MM.1S (cell line): ENCODE measurements around the gene ZNF136.

Source experiments
- DNase-seq: peaks from one replicate; pipeline ENCODE4 v3.0.0-alpha.2; 2015
- H2AFZ ChIP-seq: fragments of 300-600 bp; sonication (generic); 2 replicates; pipeline ENCODE4 v1.6.0; 2016; ENCODE audit warnings: antibody characterized with exemption, low read length
- H3F3A ChIP-seq: fragments of 300-600 bp; sonication (generic); 2 replicates; pipeline ENCODE4 v1.6.1; 2016; ENCODE audit warnings: mild to moderate bottlenecking, antibody characterized with exemption, low read length, moderate library complexity, mixed read lengths; ENCODE audit not compliant: insufficient read depth
- H3K27ac ChIP-seq: fragments of 300-600 bp; sonication (generic); 2 replicates; pipeline ENCODE4 v1.5.1; 2016; ENCODE audit warnings: mild to moderate bottlenecking, low read length
- H3K27me3 ChIP-seq: fragments of 300-600 bp; sonication (generic); replicated peaks from 2 replicates; pipeline ENCODE4 v1.6.0; 2016; ENCODE audit warnings: low read length; ENCODE audit not compliant: insufficient read depth
- H3K36me3 ChIP-seq: fragments of 300-600 bp; sonication (generic); replicated peaks from 2 replicates; pipeline ENCODE4 v1.6.1; 2016; ENCODE audit warnings: mild to moderate bottlenecking, low read length, mixed read lengths; ENCODE audit not compliant: insufficient read depth
- H3K4me1 ChIP-seq: fragments of 300-600 bp; sonication (generic); 2 replicates; pipeline ENCODE4 v1.6.1; 2016; ENCODE audit warnings: low read length, mixed read lengths
- H3K4me2 ChIP-seq: fragments of 300-600 bp; sonication (generic); 2 replicates; pipeline ENCODE4 v1.6.0; 2016; ENCODE audit warnings: low read depth, low read length
- H3K4me3 ChIP-seq: fragments of 300-600 bp; sonication (generic); 2 replicates; pipeline ENCODE4 v1.5.1; 2016; ENCODE audit warnings: low read length, mixed read lengths
- H3K79me2 ChIP-seq: fragments of 300-600 bp; sonication (generic); 2 replicates; pipeline ENCODE4 v1.6.1; 2016; ENCODE audit warnings: mixed run types, low read length, mixed read lengths
- H3K9ac ChIP-seq: fragments of 300-600 bp; sonication (generic); 2 replicates; pipeline ENCODE4 v1.6.1; 2016; ENCODE audit warnings: low read length, mixed read lengths
- H3K9me2 ChIP-seq: fragments of 300-600 bp; sonication (generic); replicated peaks from 2 replicates; pipeline ENCODE4 v1.6.1; 2016; ENCODE audit warnings: mild to moderate bottlenecking, low read length, mixed read lengths; ENCODE audit not compliant: insufficient read depth
- H3K9me3 ChIP-seq: fragments of 300-600 bp; sonication (generic); replicated peaks from 2 replicates; pipeline ENCODE4 v1.6.1; 2016; ENCODE audit warnings: mild to moderate bottlenecking, low read length, mixed read lengths; ENCODE audit not compliant: insufficient read depth
- H4K20me1 ChIP-seq: fragments of 300-600 bp; sonication (generic); 2 replicates; pipeline ENCODE4 v1.6.1; 2016; ENCODE audit warnings: mild to moderate bottlenecking, low read length, moderate library complexity, mixed read lengths; ENCODE audit not compliant: insufficient read depth
- EZH2 ChIP-seq: fragments of 300-600 bp; sonication (generic); optimal IDR thresholded peaks from 2 replicates; pipeline ENCODE3; 2017; ENCODE audit warnings: low read depth, mild to moderate bottlenecking, antibody characterized with exemption, low read length, mixed read lengths
- EZH2phosphoT487 ChIP-seq: fragments of 300-600 bp; sonication (generic); IDR thresholded peaks from 2 replicates; pipeline ENCODE4 v1.6.1; 2018; ENCODE audit warnings: antibody characterized with exemption, low read length
- TF ChIP-seq, protein P1 (sequence below): fragments of 300-600 bp; sonication (generic); IDR thresholded peaks from 2 replicates; pipeline ENCODE4 v1.5.1; 2016; ENCODE audit warnings: antibody characterized with exemption, low read length, mixed read lengths

ZNF136 gene

DNA sequence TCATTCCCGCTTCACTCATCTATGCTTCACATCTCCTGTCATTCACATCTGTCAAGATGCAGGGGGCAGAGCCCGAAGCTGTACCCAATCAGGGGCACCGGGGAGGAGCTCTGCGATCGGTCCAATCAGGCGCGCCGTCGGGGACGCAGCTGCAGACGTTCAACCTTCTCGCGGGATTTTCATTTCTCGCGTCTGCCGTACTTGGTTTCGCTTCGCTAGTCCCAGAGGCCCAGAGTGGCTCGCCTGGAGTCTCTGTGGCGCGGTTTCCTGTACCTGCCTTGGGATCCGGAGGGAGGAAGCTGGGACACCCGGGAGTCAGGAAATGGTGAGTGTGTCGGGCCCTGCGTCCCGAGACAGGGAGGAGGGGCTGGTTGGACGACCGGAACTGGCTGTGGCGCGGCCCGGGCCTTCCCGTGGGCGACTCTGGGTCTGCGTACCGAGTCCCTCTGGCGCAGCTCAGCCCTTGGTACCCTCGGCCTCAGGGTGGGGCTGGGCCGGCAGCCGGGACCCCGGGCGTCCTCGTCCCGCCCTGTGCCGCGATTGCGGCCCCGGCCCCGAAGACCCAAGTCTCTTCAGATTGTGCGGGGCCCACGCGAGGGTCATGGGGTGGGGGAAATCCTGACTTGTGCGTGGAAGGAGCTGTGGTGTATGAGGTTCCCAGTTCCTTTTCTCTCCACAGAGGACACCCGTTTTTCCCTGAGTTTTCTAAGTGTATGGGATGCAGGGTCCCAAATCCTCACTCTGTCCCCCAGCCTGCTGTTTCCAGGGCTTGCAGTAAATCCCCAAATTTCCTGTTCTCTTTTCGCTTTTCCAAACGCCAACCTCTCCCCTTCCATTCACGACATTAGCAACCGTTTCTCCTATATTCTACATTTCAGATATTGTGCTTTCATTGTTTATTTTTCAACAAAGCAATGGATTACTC is at the start of gene ZNF136:
TSS of gene ZNF136 (plus strand) at position 215 of the 925 bp plus-strand sequence. CDS start at position 323, 108 bp downstream.
- no peaks in the 10 kb centered on the region for H3K4me1 ChIP-seq
- H3K9ac ChIP-seq = peak within 1 kb of the TSS; percentile 91
- no peaks in the 10 kb centered on the region for H3K9me3 ChIP-seq
- H3K79me2 ChIP-seq = peaks cover 53% of the 10 kb centered on the region
- H3K36me3 ChIP-seq = no peaks in the 10 kb centered on the region
- H2AFZ ChIP-seq = peak within 1 kb of the TSS; percentile 100
- no peaks in the 10 kb centered on the region for H4K20me1 ChIP-seq
- H3K4me3 ChIP-seq = peak within 1 kb of the TSS; percentile 89
- no peaks in the 10 kb centered on the region for H3K9me2 ChIP-seq
- H3K4me2 ChIP-seq = peak within 1 kb of the TSS; percentile 92
- TF ChIP-seq, protein P1, sequence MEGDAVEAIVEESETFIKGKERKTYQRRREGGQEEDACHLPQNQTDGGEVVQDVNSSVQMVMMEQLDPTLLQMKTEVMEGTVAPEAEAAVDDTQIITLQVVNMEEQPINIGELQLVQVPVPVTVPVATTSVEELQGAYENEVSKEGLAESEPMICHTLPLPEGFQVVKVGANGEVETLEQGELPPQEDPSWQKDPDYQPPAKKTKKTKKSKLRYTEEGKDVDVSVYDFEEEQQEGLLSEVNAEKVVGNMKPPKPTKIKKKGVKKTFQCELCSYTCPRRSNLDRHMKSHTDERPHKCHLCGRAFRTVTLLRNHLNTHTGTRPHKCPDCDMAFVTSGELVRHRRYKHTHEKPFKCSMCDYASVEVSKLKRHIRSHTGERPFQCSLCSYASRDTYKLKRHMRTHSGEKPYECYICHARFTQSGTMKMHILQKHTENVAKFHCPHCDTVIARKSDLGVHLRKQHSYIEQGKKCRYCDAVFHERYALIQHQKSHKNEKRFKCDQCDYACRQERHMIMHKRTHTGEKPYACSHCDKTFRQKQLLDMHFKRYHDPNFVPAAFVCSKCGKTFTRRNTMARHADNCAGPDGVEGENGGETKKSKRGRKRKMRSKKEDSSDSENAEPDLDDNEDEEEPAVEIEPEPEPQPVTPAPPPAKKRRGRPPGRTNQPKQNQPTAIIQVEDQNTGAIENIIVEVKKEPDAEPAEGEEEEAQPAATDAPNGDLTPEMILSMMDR = no peak
- TF ChIP-seq EZH2phosphoT487 (no peak), EZH2 (no peak)
- H3K27ac ChIP-seq = peak within 1 kb of the TSS; percentile 61; the same call in 1 of the 2 replicates
- H3F3A ChIP-seq = no peaks in the 10 kb centered on the region
- H3K27me3 ChIP-seq = no peaks in the 10 kb centered on the region
- DNase-seq = peak; percentile 97

DNA sequence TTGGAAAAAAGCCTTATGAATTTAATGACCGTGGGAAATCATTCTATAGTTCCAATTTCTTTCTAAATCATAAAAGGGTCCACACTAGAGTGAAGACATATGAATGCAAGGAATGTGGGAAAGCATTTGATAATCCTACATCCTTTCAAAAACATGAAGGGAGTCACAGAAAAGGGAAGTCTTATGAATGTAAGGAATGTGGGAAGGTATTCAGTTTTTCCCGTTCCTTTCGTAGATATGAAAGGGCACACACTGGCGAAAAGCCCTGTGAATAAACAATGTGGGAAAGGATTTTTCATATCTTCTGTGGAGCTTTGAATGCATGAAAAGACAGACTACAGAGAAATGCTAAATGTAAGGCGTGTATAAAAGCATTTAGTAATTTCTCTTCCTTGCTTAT is 49.8 kb upstream of the ZNF136 start:
- Histone ChIP-seq H3F3A (no peaks in the 10 kb centered on the region), H3K79me2 (no peaks in the 10 kb centered on the region), H4K20me1 (no peaks in the 10 kb centered on the region), H3K4me2 (no peak overlapping the region), H3K36me3 (no peaks in the 10 kb centered on the region; the same call in 1 of the 2 replicates), H3K9me2 (no peaks in the 10 kb centered on the region), H3K9me3 (no peaks in the 10 kb centered on the region), H3K27ac (no peak overlapping the region), H3K4me3 (no peak overlapping the region), H3K9ac (no peak overlapping the region), H3K27me3 (no peaks in the 10 kb centered on the region), H2AFZ (no peak overlapping the region), H3K4me1 (no peaks in the 10 kb centered on the region)
- TF ChIP-seq EZH2 = no peak
- TF ChIP-seq EZH2phosphoT487 = no peak
- TF ChIP-seq, protein P1 = no peak
- DNase-seq = no peak

GRCh38 chr19:12117201-12117970 is 45.5 kb upstream of the ZNF136 start:
- TF ChIP-seq, protein P1 = no peak
- TF ChIP-seq EZH2 (no peak), EZH2phosphoT487 (no peak)
- no peaks in the 10 kb centered on the region for H3F3A ChIP-seq
- no peaks in the 10 kb centered on the region for H3K4me1 ChIP-seq
- H3K9me2 ChIP-seq = no peaks in the 10 kb centered on the region
- H3K4me3 ChIP-seq = no peak overlapping the region
- no peaks in the 10 kb centered on the region for H3K79me2 ChIP-seq
- H3K27ac ChIP-seq = no peak overlapping the region
- no peaks in the 10 kb centered on the region for H3K27me3 ChIP-seq
- H4K20me1 ChIP-seq = no peaks in the 10 kb centered on the region
- H3K36me3 ChIP-seq = no peaks in the 10 kb centered on the region
- H3K4me2 ChIP-seq = no peak overlapping the region
- H3K9me3 ChIP-seq = no peaks in the 10 kb centered on the region
- no peak overlapping the region for H2AFZ ChIP-seq
- H3K9ac ChIP-seq = no peak overlapping the region
- no peak for DNase-seq
